Tibial nerve (tissue), 4 donors: ENCODE data around the gene CAMK1D.

Source experiments
- CTCF ChIP-seq, 5 experiments: fragments of 200-600 bp in 3 of 5; fragments of 450-650 bp in 2 of 5; sonication (generic) in 3 of 5; IDR thresholded peaks; one replicate each; pipeline ENCODE4 v1.5.1; 2016 to 2019; ENCODE audit warnings: antibody characterized with exemption in 5 of 5, mild to moderate bottlenecking in 3 of 5, moderate library complexity in 2 of 5
- EP300 ChIP-seq, 2 donors: sonication (generic); formaldehyde crosslinking; IDR thresholded peaks; one replicate each; pipeline ENCODE4 v1.6.1; 2017; ENCODE audit warnings: antibody characterized with exemption in 2 of 2, mild to moderate bottlenecking in 1 of 2

GRCh38 chr10:12586741-12587140 is 237.4 kb downstream of the CAMK1D start:
- TF ChIP-seq CTCF (IDR thresholded peaks at IDR 0.05) (no peak), EP300 (IDR thresholded peaks at IDR 0.05) (no peak)
